NCI-H345 treated with DMSO at 0.1 percent for 48 hours (cell line): Measurements from ENCODE around the gene ADARB2.

ENCODE experiments used
- DNase-seq: peaks from one replicate; lab custom pipeline; 2025; ENCODE audit not compliant: unreplicated experiment; lab: John Stamatoyannopoulos, UW

ADARB2 gene

DNA sequence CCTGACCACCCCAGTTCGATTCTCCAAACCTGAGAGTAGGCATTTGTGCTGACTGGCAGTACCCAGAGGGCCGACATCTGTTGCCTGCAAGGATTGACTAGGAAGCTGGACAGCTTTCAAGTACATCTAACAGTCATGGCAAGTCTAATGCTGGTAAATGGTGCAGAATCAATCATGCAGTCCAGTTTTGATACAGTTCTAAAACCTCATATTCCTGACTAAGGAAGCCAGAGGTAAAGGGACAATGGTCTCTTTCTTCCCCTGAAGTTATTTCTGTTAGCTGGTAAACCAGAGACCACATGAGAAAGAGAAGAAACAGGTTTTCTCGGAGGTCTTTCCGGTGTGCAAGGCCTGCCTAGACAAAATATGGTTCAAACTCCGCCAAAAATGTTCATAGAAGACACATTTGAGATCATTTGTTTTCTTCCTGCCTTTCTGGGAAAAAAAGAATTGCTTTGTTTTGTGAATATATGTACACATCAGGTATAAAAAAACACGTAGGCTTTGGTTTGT lies 584.0 kb downstream of the ADARB2 start:
- no peak for DNase-seq

GRCh38 chr10:1152386-1153250 lies 584.7 kb downstream of the ADARB2 start:
- no peak for DNase-seq

GRCh38 chr10:1151076-1152033 lies 586.0 kb downstream of the ADARB2 start:
- DNase-seq: no peak

GRCh38 chr10:1150638-1150955 lies 586.7 kb downstream of the ADARB2 start:
- no peak for DNase-seq

DNA sequence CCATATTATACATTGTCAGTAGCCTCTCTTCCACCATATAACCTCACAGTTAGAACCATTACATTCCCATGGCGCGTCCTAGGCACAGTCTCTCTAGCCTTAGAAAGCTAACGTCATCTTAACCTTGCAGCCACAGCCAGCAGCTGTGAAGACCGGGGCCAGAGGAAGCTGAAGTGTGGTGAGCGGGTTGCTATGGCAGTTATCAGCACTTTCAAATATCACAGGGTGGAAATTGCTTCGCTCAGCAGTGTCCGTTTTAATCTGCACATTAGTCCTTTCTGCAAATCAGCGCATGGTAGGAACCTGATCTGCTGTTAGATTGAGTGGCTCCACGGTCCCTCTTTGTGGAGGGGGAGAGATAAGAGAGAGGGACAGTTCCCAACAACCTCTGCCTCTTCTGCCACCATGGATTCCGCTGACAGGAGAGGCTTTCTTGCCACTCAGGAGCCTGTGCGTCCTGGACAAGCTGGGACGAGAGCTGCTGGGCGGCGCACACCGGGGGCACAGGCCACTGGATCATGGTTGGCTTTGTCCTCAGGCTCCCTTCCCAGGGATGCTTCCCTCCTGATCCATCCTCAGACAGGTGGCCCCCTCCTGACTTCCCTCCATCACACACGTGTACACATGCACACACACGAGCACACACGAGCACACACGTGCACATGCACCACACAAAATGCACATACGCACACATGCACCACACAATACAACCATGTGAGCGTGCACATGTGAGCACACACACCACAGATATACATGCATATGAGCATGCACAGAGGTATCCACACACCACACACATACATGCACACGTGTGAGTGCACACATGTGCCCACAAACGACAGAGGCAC lies 587.3 kb downstream of the ADARB2 start:
- no peak for DNase-seq

DNA sequence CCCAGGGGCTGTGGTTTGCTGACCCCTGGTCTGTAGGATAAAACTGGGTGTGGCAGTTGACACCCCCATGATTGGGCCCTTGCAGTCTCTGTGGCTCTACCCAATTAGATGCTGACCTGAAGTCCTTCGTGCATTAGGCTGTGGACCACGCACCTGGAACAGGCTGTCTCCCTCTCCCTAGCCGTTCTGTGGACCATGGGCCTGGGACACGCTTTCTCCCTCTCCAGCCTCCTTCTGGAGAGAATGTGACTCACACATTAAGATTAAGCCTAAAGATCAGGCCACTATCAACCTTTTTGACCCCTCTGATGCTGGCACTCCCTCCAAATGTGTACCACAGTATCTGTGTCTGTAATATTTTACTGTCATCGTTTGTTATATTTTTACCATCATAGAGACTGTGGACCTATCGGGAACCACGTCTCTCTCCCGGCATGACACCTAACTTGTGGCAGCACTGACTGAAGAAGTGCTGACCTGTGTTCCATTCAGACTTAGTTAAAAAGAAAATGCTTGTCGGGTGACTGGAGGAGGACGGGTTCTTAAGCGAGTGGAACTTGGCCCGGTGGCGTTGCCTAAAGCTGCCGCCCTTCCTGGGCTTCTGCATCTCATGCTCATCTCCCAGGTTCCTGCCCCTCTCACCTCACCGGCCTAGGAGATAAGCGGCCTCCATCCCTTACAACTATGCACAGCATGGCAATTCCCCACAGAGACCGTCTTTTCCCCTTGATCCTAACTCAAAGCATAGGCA lies 588.3 kb downstream of the ADARB2 start:
- no peak for DNase-seq

DNA sequence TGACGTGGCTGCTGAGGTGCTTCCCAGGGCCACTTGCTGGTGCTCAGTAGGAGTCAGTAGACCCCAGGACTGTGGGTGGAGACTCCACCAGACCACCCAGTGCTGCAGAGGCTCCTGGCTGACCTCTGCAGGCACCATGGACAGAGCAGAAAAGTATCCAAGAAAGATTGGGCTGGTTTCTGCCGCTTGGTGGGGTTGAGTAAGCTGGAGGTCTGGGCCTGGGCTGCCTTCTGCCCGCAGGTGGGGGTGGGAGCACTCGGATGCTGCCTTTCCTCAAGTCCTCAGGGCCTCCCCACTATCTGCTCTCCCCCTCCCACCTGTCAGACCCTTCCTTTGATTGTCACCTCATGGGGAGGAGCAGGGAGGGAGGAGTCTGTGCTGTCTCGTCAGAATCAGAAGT lies 589.5 kb downstream of the ADARB2 start:
- DNase-seq: no peak

- no peak for DNase-seq
These were observed 594.7 kb downstream of the ADARB2 start for GRCh38 chr10:1142596-1142995.

GRCh38 chr10:1141701-1142100 lies 595.6 kb downstream of the ADARB2 start:
- DNase-seq: no peak

DNA sequence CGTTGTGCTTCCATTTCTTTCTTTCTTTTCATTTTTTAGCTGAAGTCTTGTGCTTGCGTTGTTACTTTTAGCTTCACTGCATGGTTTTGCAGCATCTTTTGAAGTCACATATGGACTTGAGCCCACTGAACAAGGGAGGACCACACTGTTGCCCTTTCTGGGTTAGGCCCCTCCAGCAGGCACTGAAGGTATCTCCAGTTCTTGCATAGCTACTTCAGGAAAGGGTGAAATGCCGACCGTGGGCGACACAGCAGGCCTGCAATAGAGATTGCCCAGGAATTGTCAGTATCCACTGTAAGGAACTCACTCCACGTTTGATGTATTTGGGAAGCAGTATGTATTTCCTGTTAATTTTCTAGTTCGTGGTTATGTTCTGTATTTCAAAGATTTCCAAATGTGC lies 596.1 kb downstream of the ADARB2 start:
- DNase-seq: no peak

DNA sequence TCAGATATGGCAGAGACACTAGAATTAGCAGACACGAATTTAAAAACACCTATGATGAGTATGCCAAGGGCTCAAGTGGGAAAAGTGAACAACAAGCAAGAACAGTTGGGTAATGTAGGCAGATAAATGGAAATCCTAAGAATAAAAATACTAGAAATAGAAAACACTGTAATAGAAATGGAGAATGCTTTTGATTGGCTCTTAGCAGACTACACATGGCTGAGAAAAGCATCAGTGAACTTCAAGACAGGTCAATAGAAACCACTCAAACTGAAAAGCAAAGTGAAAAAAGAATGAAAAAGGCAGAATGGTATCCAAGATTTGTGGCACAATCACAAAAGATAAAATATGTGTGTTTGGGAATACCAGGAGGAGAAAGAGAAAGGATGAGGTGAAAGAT lies 598.8 kb downstream of the ADARB2 start:
- DNase-seq: no peak

- DNase-seq: no peak
These were observed 599.7 kb downstream of the ADARB2 start for GRCh38 chr10:1137499-1138163.

GRCh38 chr10:1136268-1136667 lies 601.1 kb downstream of the ADARB2 start:
- DNase-seq: no peak

- DNase-seq: no peak
These were observed 603.2 kb downstream of the ADARB2 start for GRCh38 chr10:1134156-1134555.

- no peak for DNase-seq
These were observed 603.8 kb downstream of the ADARB2 start for GRCh38 chr10:1133495-1134045.

GRCh38 chr10:1132584-1132983 lies 604.7 kb downstream of the ADARB2 start:
- DNase-seq: no peak

DNA sequence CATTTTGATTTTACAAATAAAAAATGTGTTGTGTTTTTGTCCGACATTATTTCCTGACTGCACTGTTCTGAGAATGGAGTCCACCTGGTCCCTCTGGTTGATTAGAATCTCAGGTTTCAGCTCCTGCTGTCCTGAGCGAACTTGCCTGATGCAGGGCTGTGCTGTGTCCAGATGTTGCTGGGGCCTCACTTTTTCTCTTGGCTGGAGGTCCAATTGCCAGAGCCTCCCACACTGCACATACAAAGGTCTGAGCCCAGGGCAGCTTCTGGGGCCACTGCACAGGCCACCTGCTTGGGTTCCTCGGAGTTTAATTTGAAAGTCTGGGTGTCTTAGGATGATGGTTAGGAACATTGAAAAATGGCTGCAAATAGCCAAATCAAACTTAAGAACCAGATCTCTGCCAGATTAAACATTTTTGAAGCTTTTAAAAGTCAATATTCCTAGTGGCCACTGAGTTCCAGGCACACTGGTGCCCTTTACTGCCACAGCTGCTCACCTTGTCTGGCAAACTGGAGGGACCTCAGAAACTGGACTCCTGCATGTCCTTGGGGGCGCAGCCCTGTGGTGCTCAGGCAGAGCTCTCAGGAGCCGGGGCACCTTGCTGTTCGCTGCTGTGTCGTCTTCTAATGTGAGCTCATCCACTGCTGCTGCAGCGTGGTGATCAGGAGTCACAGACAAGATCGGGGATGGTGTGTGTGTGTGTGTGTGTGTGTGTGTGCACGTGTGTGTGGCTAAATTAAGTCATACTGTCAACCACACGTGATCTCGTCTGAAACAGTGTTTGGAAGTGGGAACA lies 606.1 kb downstream of the ADARB2 start:
- no peak for DNase-seq

- DNase-seq: no peak
These were observed 607.1 kb downstream of the ADARB2 start for GRCh38 chr10:1130226-1130625.

DNA sequence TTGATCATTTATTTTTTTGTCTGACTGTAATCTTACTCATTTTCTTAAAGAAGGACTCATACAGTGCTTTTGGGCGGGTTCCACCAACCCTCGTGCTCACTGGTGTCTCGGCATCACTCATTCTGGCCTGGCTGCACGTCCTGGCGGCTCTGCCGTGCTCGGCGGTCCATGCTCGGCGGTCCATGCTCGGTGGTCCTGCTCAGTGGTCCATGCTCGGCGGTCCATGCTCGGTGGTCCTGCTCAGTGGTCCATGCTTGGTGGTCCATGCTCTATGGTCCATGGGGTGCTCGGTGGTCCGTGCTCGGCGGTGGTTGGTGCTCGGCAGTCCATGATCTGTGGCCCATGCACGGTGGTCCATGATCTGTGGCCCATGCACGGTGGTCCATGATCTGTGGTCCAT lies 608.7 kb downstream of the ADARB2 start:
- DNase-seq: no peak
